CD1c-positive myeloid dendritic cell (primary cell): ENCODE data around the gene APRT.
"Not testable (repeated sequence)": the region's sequence is repeated elsewhere in the genome, so short reads cannot be mapped to it uniquely, and the experiment has no call there.

Source experiments
- DNase-seq: peaks from one replicate; pipeline ENCODE4 v3.0.0-alpha.2; 2016; ENCODE audit errors: extremely low spot score

APRT gene

DNA sequence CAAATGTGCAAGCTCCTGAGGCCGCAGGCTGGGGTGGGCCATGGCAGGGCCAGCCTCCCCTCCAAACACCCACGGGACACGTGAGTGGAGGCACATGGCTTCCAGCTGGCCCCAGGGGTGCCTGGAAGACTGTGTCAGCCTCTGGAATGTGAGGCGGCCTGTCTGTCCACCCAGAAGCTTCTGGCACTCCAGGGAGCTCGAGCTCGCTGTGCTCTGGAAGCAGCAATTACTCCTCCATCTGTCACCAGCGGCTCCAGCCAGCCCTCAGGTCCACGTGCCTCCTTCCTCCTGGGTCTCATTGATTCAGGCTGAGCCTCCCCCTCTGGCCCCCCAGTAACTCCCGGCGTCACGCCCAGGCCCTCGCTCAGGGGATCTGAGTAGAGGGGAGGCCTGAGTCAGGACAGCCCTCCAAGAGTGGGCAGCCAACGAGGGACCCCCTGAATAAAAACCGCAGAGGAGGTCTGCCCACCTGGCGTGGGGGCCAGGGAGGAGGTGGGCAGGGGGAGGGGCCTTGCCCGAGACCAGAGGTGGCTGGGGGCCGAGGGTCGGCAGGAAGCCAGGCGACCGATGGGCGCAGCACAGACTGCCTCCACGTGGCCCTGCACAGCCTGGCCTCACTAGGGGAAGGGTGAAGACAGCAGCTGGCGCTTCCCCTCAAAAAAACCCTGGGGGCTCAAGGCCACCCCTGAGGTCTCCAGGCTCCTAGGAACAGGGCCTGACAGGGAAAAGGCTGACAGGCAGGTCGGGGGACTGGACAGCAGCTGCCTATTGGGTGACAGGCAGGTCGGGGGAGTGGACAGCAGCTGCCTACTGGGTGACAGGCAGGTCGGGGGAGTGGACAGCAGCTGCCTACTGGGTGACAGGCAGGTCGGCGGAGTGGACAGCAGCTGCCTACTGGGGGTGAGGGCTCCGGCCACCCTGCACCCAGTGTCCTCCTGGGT, 38.6 kb downstream of the APRT start:
- no peak for DNase-seq

DNA sequence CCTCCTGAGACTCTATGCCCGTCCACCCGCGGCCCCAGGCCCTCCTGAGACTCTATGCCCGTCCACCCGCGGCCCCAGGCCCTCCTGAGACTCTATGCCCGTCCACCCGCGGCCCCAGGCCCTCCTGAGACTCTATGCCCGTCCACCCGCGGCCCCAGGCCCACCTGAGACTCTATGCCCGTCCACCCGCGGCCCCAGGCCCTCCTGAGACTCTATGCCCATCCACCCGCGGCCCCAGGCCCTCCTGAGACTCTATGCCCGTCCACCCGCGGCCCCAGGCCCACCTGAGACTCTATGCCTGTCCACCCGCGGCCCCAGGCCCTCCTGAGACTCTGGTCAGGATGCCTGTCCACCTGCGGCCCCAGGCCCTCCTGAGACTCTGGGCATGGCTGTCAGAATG, 39.9 kb downstream of the APRT start:
- DNase-seq, result not testable (repeated sequence)

DNA sequence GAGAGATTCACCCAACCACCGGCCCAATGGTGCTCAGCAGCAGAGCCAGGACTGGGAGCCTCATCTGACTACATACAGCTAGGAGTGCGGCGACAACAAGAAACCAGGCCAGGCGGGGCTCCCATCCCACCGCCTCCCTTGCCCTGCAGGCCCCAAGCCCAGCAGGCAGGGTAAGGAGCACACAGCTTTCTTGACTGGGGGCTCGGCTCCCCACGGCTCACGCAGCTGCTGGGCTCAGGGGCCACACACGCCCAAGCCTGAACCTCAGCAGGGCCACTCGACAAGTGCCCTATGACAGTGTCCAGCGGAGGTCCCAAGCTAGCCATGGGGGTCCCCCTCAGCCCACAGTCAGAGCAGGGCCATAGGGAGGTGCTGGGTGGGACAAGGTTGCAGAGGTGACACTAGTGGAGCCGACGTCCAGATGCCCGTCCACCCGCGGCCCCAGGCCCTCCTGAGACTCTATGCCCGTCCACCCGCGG, 40.4 kb downstream of the APRT start:
- no peak for DNase-seq

DNA sequence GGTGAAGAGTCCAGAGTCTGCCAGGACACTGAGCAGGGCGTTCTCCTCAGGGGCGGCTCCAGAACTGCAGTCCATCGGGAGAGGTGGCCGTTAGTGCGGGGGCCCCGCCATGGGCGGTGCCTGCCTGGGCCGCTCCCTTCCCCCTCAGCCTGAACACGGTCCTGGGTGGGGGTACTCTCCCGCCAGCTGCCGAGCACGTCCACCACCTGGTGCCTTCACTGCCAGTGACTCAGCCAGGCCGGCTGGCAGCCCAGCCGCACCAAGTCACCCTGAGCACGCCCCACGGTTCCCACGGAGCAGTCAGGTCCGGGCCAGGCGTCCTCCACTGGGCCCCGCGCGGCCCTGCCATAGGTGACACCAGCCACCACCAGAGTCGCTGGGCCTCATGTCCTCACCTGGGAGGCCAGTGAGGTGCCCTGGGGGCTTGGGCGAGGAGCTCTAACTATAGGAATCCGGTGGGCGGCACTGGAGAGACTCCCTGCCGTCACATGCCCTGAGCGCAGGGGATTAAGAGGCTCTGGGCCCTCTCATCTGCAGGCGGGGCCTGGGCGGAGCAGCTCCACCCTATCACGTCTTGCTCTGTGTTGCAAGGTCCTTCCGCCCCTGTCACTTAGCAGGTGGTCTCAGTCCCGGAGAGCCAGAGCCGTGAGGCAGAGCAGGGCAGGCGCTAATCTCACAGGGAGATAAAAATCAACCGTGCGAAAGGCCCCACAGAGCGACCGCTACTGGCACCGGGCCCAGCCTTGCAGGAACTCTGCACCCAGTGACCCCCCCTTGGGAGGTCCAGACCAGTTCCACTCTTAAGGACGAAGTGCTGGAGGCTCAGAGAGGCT, 41.1 kb downstream of the APRT start:
- DNase-seq, result peak; percentile 51

DNA sequence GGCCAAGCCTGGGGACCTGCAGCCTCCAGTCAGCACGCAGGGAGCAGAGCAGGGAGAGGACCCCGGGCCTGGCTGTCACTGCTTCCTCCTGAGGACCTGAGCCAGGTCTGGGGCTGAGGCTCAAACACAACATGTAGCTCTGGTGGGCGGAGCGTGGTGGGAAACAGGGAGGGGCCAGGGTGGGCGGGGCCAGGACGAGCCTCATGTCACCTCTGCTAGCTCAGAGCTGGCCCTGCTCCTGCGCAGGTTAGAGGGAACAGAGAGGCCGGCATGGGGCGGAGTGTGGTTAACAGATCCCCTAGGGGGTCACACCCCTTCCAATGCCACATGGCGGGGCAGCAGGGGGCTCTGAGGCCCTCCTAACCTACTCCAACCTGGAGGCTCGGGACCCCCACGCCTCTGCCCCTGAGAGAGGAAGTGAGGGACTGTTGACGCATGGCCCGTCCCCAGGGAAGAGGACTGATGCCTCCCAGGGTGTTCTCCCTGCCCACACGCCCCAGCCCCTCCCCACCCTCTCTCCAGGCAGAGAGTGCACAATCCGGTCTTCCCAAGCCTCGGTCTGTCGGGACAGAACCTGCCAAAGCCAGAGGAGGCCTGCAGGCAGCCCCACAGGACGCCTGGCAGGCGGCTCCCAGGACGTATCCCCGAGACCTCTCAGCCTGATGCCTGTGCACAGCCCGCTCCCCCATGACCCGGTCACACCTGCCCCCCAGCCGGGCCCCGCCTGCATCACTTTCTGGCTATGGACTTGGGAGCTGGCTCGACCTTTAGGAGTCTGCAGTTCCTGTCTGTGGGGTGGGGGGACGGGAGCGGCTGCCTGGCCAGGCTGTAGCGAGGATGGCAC, 41.9 kb downstream of the APRT start:
- peak; percentile 37 for DNase-seq

DNA sequence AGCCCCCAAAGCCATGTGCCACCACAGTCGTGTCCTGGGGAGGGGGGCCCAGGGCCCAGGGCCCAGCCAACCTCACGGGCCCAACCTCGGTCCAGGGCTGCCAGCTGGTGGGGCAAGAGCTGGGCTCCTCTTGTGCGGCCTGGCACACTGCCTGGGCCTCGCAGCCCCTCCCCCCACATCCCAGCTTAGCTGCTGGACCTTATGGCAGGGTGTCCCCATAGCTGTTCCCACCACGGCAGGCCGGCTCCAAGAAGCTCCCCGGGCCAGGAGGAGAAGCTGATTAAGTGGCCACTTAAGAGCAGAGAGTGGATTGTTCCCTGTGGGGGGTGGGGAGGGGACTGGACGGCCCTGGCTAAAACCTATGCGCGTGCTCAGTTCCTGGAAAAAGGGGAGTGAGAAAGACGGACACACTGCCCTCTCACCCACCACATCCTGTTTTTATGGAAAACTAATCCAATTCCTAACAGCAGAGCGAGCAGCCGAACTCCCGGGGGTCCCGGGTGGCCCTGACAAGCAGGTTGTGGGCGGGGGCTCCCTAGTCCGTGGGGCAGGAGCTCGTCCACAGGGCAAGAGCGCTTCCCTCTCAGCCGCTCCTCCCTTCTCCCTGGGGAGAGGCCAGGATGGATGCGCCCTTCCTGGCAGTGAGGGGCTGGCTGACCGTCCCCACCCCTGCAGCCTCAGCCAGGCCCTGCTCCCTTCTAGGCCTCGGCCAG, 43.5 kb downstream of the APRT start:
- no peak for DNase-seq

DNA sequence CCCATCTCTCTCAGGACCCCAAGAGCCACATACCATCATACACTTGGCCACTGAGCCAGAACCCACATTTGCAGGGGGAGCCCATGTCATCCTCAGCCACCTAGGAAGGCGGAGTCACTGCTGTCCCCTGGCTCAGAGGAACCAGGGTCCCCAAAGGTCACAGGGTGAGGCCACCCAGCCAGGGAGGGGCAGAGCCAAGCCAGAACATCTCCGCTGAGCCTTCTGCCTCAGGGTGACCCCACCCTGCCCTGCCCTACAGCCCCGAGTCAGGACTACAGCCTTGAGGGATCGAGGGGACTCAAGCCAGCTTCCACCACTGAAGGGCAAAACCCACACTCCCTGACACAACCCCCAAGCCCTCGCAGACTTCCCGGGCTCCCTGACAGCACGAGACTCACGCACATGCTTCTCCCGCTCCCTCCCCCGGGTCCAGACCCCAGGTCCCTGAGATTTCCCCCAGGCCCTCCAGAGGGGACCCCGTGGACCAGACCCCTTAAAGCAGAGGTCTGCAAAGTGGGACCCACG, 44.1 kb downstream of the APRT start:
- no peak for DNase-seq

DNA sequence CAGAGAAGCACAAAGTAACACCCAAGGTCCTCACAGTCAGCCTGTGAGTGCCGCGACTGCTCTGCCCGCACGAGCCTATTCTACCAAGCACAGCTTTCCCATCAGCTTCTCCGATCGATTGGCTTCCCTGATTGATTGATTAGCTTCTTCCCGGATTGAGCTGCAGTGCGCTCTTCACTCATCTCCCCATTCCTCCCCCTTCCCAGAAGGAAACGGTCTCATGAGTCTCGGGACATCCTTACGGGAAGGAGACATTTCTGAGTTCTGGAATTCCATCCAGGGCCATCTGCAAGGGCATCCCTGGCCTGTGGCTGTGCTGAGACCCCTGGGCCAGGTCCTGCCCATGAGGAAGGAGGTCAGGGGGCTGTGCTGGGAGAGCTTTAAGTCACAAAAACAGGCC, 44.8 kb downstream of the APRT start:
- no peak for DNase-seq

DNA sequence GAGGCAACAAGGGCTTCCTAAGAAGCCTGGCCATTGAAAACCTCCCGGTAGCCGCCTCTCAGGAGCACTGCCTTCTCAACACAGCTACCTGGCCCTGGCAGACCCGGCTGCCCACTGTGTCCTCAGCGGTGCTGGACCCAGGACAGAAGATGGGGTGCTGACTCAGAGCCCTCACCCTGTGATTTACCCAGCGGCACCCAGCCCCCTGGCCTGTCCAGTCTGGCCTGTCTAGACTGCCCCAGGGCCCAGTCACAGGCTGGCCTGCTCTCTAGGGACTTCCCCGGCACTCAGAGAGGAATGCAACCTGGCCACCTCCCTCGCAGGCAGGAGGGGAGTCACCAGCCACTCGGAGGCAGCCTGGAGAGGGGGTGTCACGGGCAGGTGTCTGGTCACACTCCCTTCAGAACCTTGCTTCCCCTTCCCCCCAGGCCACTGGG, 46.8 kb downstream of the APRT start:
- DNase-seq, result no peak

DNA sequence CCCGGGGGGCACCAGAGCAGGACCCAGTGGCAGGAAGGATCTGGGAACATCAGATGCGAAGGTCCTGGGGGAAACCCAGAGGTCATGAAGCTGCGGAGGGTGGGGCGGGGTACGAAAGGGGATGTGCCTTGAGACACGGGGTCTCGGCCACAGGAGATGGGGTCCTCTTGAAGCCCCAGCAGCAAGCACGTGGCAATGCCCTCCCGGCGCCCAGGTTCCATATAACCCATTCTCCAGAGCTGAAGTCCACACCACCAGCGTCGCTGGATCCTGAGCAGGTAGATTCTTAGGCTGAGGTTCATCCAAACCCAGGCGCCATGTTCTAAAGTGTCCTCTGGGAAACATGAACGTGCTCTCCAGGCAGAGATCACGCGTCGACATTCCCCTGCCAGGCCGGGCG, 47.6 kb downstream of the APRT start:
- no peak for DNase-seq

DNA sequence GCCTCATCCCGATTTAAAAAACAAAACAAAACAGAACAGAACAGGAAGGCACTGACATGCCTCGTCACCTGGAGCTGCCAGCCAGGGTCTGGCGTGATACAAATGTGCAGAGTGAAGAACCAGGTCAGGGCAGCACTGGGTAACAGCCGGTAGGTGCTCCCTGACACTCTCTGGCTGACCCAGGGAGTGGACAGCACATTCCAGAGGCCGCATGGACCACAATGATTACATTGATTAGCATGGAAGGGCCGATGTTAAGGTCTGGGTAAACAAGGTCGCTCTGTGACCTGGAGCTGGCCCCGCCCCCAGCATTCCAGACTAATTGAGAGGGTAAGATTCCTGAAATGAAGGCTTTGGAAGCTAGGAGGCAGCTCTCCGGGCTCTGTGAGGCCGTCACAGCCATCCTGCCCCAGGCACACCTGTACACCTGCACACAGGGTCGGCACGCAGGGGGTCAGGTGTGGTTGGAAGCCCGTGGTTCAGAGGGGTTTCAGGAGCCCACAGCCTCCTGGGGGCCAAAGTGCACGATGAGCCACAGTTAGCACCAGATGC, 48.1 kb downstream of the APRT start:
- DNase-seq, result no peak

DNA sequence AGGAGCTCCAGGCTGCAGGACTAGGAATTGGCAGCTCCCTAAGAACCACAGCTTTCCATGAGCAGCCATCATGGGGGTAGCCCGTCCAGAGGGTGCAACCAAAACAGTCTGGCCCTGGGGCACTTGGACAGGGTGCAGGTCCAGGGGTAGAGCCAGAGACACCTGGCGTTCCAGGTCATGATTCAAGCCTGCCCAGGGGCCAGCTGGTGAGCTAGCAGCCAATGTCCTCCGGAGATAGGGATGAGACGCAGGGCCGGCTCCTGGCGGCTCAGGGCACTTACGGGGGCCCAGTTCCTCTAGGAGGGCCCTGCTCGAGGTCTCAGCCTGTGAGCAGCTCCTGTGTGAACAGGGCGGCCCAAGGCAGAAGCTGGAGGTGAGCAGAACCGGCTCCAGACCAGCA, 48.8 kb downstream of the APRT start:
- DNase-seq, result no peak

DNA sequence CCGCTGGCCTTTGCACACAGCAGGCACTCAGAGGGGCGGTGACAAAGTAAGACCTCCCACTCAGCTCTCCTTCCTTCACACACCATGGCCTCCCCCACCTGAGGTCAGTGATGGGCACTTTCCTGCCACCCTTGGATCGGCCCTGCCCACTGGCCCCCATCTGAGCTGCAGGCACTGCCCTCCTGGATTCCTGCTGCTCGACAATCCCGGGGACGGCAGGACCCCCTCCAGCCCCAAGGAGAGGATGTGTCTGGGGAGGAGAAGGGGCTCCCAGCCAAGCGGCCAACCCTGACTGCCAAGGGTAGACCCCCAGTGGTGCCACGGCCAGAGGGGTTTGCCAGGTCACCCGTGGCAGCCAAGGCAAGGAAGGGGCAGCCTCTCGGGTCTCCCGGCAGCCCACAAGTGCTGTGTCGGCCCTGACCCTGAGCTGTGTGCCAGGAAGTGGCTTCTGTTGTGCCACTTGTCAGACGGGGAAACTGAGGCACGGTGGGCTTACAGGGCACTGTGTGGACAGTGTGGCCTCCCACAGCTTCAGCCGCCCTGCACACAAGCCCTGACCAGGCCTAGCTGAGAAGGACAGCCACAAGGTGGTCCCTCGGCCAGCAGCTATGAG, 49.4 kb downstream of the APRT start:
- no peak for DNase-seq

DNA sequence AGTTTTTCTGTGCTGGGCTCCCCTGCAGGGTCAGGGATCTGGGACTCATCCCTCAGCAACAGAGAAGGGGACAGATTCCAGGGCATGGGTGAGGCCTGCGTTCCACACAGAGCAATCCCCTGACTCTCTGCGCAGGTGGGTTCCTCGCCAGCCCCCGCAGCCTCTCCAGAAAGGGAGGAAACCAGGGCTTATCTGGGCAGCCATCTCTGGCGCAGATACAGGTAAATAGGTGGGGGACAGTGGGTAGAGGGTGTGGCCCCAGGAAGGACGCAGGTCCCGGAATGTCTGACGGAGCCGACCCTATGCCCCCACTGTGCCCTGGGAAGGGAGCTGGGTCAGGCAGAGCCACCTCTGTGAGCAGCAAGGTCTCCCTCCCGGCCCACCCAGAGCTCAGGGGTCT, 49.9 kb downstream of the APRT start:
- DNase-seq, result no peak

DNA sequence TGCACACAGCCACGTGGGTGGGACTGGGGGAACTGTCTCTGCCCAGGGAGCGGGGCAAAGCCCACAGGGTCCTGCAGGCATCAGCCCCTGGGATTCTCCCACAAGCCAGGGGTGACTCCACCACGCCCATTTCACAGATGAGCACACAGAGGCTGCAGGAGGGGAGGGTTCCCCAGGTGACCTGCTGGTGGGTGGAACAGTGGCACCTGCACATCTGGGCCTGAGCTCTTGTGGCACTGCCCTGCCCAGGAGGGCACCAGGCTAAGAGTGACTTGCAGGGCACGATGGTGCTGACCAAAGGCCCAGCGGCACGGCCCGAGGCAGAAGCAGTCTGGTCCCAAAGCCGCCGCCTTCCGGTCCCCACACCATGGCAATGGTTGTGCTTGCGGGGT, 50.6 kb downstream of the APRT start:
- no peak for DNase-seq

DNA sequence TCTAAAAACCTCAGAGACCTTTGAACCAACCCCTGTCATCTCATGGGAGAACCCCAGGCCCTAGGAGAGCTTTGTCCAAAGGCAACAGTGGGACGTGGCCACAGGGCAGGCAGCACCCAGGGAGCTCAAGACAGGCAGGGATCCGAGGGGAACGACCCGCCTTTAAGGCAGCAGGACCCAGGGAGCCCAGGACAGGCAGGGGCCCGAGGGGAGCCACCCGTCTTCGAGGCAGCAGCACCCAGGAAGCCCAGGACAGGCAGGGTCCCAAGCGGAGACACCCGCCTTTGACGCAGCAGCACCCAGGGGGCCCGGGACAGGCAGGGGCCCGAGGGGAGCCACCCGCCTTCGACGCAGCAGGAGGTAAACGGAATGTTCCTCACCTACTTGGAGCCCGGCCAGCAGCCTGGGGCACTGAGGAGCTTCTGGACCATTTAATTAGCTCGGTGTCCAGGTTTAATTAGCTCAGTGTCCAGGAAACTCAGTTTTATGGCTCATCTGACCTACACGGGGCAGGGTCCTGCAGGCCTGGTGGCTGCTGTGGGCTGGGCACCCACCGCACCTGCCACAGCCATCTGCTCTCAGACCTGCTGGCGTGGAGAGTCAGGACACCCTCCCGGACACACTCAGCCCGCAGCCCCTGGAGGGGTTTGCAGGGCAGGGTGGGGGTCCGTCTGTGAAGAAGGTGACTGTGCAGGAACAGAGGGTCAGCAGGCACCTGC, 51.1 kb downstream of the APRT start:
- DNase-seq, result no peak

DNA sequence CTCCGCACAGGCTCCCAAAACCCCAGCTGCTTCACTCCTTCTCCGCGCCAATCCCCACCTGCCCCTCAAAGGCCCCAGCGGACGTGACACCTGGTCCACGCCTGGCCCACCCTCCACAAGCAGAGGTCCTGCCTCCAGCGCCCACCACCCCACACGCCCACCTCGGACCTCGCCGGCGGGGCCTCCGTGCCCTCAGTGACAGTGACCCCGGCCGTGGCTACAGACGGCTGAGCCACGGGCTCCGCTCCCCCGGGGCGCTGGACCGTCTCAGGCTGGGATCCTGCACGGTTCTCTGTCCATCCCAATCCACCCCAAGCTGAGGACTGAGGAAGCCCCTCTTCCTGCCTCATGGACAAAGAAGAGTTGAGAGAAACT, 51.8 kb downstream of the APRT start:
- DNase-seq, result no peak
